Measurements from ENCODE around the gene SSX1.
"Not testable (repeated sequence)": the region's sequence is repeated elsewhere in the genome, so short reads cannot be mapped to it uniquely, and the experiment has no call there.

The SSX1 gene, protein sequence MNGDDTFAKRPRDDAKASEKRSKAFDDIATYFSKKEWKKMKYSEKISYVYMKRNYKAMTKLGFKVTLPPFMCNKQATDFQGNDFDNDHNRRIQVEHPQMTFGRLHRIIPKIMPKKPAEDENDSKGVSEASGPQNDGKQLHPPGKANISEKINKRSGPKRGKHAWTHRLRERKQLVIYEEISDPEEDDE

DNA sequence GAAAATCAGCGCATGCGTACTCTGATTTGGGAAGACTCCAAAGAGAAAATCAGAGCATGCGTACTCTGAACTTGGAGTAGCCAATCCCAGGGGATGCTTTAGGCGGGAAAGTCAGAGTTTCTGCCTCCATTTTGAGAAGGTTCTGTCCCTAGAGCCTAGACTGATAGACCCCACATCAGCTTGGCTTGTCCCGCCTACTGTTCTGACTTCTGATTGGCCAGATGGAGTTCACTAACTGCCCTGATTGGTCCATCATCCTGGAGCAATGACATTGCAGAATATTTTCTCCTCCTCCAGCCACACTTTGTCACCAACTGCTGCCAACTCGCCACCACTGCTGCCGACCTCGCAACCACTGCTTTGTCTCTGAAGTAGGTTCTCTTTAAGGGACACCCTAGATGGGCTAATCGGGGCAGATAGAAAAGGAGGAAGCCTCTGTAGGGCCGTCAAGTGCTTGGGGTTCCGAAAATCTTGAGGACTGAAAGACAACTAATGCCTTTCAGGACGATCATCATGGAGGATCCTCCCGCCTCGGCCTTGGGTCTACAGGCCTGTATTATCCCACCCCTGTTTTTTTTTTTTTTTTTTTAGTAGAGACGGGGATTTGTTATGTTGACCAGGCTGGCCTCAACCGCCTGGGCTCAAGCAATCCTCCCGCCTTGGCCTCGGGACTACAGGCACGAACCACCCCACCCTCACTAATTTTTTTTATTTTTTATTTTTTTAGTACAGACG is at the start of gene SSX1:
Gene SSX1 (plus strand): TSS at position 331 of the 735 bp plus-strand sequence. CDS start 1,850 bp downstream, outside the sequence.
- in situ Hi-C loops (cut with MboI; ENCODE audit: low sequenced_read_pairs): not testable (repeated sequence)

DNA sequence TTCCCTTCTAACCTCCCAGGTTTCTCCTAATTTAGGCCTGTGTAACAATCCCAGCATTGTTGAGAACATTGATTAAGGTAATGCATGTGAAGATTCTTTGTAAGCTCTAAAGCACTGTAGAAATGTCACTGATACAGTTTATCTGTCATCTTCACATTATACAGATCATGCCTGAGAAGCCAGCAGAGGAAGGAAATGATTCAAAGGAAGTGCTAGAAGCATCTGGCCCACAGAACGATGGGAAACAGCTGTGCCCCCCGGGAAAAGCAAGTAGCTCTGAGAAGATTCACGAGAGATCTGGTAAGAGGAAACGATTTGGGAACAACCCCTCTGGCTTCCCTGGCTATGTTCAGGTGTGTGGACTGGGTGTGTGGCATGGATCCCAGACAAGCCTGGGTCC is 40.9 kb upstream of the SSX1 start:
- in situ Hi-C loops (cut with MboI; ENCODE audit: low sequenced_read_pairs): not testable (repeated sequence)

DNA sequence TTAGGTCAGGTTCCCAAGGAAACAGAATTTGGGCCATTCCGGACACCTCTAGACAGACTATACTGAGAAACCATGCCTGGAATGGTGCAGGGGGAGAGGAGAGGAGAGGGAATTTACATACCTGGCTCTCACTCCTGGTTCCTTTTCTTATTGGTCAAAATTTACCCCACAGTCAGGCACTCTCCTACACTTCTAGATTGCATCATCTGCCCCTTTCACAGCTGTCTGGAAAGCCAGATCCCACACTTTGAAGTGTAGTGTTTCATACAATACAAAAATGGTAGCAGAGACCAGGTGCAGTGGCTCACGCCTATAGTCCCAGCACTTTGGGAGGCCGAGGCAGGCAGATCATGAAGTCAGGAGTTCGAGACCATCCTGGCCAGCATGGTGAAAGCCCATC is 31.0 kb upstream of the SSX1 start:
- in situ Hi-C loops (cut with MboI; ENCODE audit: low sequenced_read_pairs): not testable (repeated sequence)

DNA sequence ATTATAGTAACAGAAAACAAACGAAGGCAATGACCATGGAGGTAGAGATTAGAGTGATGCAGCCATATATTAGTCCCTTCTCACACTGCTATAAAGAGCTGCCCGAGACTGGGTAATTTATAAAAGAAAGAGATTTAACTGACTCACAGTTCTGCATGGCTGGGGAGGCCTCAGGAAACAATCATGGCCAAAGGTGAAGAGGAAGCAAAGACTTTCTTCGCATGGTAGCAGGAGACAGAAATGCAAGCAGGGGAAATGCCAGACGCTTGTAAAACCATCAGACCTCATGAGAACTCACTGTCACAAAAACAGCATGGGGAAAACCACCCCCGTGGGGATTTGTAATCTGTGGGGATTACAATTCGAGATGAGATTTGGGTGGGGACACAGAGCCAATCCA is 2.2 kb upstream of the SSX1 start:
- in situ Hi-C loops (cut with MboI; ENCODE audit: low sequenced_read_pairs): not testable (repeated sequence)

DNA sequence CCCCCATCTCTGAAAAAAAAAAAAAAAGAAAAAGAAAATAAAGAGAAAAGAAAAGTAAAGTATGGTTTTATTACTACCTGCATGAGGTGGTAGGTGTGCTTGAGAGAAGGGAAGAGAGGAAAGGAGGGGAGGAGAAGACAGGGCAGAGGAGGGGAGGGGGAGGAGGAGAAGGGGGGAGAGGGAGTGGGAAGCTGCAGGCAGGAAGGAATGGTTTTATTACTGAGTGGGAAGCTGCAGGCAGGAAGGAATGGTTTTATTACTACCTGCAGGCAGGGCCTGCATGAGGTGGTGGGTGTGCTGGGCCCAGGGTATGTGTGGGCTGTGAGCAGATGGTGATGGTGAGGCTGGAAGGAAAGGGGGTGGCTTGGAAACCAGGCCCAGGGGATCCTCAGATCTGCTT is 19.2 kb downstream of the SSX1 start:
- in situ Hi-C loops (cut with MboI; ENCODE audit: low sequenced_read_pairs): not testable (repeated sequence)

DNA sequence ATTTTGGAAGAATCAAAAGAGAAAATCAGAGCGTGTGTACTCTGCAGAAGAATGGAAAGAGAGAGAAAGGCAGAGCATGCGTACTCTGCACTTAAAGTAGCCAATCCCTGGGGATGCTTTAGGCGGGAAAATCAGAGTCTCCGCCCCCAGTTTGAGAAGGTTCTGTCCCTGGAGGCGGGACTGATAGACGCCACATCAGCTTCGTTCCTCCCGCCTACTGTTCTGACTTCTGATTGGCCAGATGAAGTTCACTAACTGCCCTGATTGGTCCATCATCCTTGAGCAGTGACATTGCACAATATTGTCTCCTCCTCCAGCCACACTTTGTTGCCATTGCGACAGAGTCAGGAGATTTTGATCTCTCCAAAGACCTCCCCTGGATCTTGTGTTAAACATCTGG is 23.8 kb downstream of the SSX1 start:
- in situ Hi-C loops (cut with MboI; ENCODE audit: low sequenced_read_pairs): no loop called here

DNA sequence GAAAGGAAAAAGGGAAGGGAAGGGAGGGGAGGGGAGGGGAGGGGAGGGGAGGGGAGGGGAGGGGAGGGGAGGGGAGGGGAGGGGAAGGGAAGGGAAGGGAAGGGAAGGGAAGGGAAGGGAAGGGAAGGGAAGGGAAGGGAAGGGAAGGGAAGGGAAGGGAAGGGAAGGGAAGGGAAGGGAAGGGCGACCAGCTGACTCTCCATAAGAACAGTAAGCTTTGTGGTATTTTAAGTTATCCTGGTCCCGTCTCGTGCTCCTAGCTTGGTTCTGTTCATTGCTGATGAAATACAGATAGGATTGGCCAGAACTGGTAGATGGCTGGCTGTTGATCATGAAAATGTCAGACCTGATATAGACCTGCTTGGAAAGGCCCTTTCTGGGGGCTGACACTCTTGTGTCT is 25.5 kb downstream of the SSX1 start:
- in situ Hi-C loops (cut with MboI; ENCODE audit: low sequenced_read_pairs): not testable (repeated sequence)

DNA sequence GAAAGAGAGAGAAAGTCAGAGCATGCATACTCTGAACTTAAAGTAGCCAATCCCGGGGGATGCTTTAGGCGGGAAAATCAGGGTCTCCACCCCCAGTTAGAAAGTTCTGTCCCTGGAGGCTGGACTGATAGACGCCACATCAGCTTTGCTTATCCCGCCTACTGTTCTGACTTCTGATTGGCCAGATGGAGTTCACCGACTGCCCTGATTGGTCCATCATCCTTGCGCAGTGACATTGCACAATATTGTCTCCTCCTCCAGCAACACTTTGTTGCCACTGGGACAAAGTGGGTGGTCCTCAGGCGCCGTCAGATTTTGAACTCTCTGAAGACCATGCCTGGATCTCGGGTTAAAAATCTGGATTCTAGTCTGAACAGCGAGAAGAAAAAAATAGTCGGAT is 51.0 kb downstream of the SSX1 start:
- in situ Hi-C loops (cut with MboI; ENCODE audit: low sequenced_read_pairs): no loop called here

DNA sequence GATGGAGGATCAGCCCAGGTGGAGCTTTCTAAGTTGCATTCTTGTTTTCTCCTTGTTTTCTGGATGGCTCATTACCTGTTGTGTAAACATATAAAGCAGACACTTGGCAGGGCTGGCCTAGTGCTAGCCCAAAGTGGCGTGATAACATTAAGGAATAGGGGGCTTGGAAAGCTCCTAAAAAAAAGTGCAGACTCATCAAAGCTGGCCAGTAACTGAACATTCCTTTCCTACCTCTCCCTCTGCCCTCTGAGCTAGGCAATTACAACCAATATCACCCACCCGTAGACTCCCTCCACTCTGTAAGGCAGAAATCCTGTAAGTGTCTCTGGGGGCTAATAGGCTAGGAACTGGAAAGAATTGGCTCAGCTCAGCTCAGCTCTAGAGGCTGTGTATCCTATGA is 58.8 kb downstream of the SSX1 start:
- in situ Hi-C loops (cut with MboI; ENCODE audit: low sequenced_read_pairs): not testable (repeated sequence)

All from HL-60/S4 treated with retinoic acid at 250 ng/mL for 4 days and 3 days (cell line).